Transverse colon (tissue), 4 donors: ENCODE data around the gene UBA6. TPM values are rescaled to one million over a fixed set of nuclear protein-coding genes. Genes with fewer than 3 reads are reported as not detected.

Source experiments
- DNase-seq: peaks from one replicate; pipeline ENCODE4 v3.0.0-alpha.2; 2019
- H3K27ac ChIP-seq, 4 donors: fragments of 200-600 bp; sonication (generic); 2 replicates each; pipeline ENCODE4 v1.5.1; 2016 to 2018; ENCODE audit warnings: inconsistent platforms in 4 of 4
- H3K27me3 ChIP-seq: fragments of 200-600 bp; sonication (generic); 2 replicates; pipeline ENCODE4 v1.5.1; 2017; ENCODE audit warnings: inconsistent platforms
- H3K36me3 ChIP-seq, 4 donors: fragments of 200-600 bp; sonication (generic); 2 replicates each; pipeline ENCODE4 v1.5.1; 2017 to 2019; ENCODE audit warnings: inconsistent platforms in 4 of 4
- H3K4me1 ChIP-seq, 4 donors: fragments of 200-600 bp; sonication (generic); 2 replicates each; pipeline ENCODE4 v1.5.1; 2017 to 2020; ENCODE audit warnings: inconsistent platforms in 4 of 4
- H3K4me3 ChIP-seq, 4 donors: fragments of 200-600 bp; sonication (generic); 1 replicate in 1 of 4; 2 replicates in 3 of 4; pipeline versions ENCODE4 v1.5.1 to v1.6.1; 2017 to 2019; ENCODE audit warnings: inconsistent platforms in 4 of 4
- H3K9me3 ChIP-seq, 2 donors: fragments of 200-600 bp; sonication (generic); 2 replicates each; pipeline ENCODE4 v1.5.1; 2017 to 2019; ENCODE audit warnings: inconsistent platforms in 2 of 2
- CTCF ChIP-seq, 5 experiments: fragments of 200-600 bp in 3 of 5; fragments of 450-650 bp in 2 of 5; sonication (generic) in 3 of 5; IDR thresholded peaks; 1 replicate in 2 of 5; 2 replicates in 3 of 5; pipeline ENCODE4 v1.5.1; 2016 to 2017; ENCODE audit warnings: antibody characterized with exemption in 5 of 5, inconsistent platforms in 3 of 5, mild to moderate bottlenecking in 2 of 5, moderate library complexity in 1 of 5
- EP300 ChIP-seq: sonication (generic); formaldehyde crosslinking; IDR thresholded peaks from one replicate; pipeline ENCODE4 v1.6.1; 2017; ENCODE audit warnings: antibody characterized with exemption, low read depth
- POLR2A ChIP-seq: fragments of 450-650 bp; IDR thresholded peaks from one replicate; pipeline ENCODE4 v1.6.1; 2016; ENCODE audit warnings: antibody characterized with exemption, mild to moderate bottlenecking, moderate library complexity
- POLR2AphosphoS5 ChIP-seq, 3 donors: sonication (generic); formaldehyde crosslinking; IDR thresholded peaks; one replicate each; pipeline ENCODE4 v1.6.1; 2016; ENCODE audit warnings: antibody characterized with exemption in 3 of 3
- WGBS, 2 donors: methylation state at CpG; one replicate each; pipeline ENCODE4 v1.1.5; 2018; ENCODE audit warnings: low coverage in 1 of 2; 5-methylcytosine and 5-hydroxymethylcytosine counted together
- in situ Hi-C, 4 donors: fragments of 200-750 bp; cut with MboI; loops; one replicate each; pipeline versions ENCODE4 v1.15.0 to v1.15.1; 2017; ENCODE audit warnings: low sequenced_read_pairs in 3 of 4, low pct_ligation_motif_present in 1 of 4, low pct_unique_long_range_greater_than_20kb in 1 of 4
- intact Hi-C: fragments of 100-400 bp; cut with DNase I; formaldehyde crosslinking; loops from one replicate; pipeline ENCODE4 v1.15.1; 2023; ENCODE audit warnings: low total_unique reads
- total RNA-seq, 4 donors: library from RNA; depleted of rRNA; stranded (reverse); fragments of >200 nt; gene quantifications; one replicate each; pipeline ENCODE4 v1.1.0, GENCODE V29; 2016

Gene UBA6
- total RNA-seq, 4 donors from 2014 or later: 20.9 to 52.7 (median 48.6) TPM

- DNase-seq: no peak
- Histone ChIP-seq H3K27me3 (no peaks in the 10 kb centered on the region), H3K4me1 (no peaks in the 10 kb centered on the region), H3K9me3 (no peaks in the 10 kb centered on the region), H3K36me3 (no peaks in the 10 kb centered on the region), H3K27ac (no peak overlapping the region), H3K4me3 (no peak overlapping the region)
- intact Hi-C loops: no loop called here
- TF ChIP-seq POLR2AphosphoS5 (IDR thresholded peaks at IDR 0.05): no peak
- no peak for TF ChIP-seq CTCF (IDR thresholded peaks at IDR 0.05)
- TF ChIP-seq EP300: no peak
- TF ChIP-seq POLR2A: no peak
- 94% methylated on average over 2 of the region's 2 CpGs; no CpG with 5 or more reads in 1 of the 2 donors for WGBS, 2 donors
- in situ Hi-C loops: no loop called here
Measured at GRCh38 chr4:67718848-67719247, 17.9 kb upstream of the UBA6 start.

GRCh38 chr4:67717586-67717985 is 16.6 kb upstream of the UBA6 start:
- intact Hi-C loops (no loop called here), in situ Hi-C loops (no loop called here)
- no peaks in the 10 kb centered on the region for H3K4me1 ChIP-seq
- no peaks in the 10 kb centered on the region for H3K36me3 ChIP-seq
- H3K4me3 ChIP-seq: no peak overlapping the region
- TF ChIP-seq EP300 (no peak), POLR2AphosphoS5 (IDR thresholded peaks at IDR 0.05) (no peak), POLR2A (no peak), CTCF (IDR thresholded peaks at IDR 0.05) (no peak)
- 100% methylated on average over 2 of the region's 2 CpGs; no CpG with 5 or more reads in 1 of the 2 donors for WGBS, 2 donors
- H3K27me3 ChIP-seq: no peaks in the 10 kb centered on the region
- no peak overlapping the region for H3K27ac ChIP-seq
- H3K9me3 ChIP-seq: no peaks in the 10 kb centered on the region
- no peak for DNase-seq

- intact Hi-C loops (no loop called here), in situ Hi-C loops (no loop called here)
- WGBS, 2 donors: 80 to 98% methylated on average over 1 to 6 of the region's 6 CpGs
- H3K36me3 ChIP-seq: no peaks in the 10 kb centered on the region
- no peak for DNase-seq
- no peaks in the 10 kb centered on the region for H3K4me1 ChIP-seq
- no peaks in the 10 kb centered on the region for H3K27me3 ChIP-seq
- H3K27ac ChIP-seq: no peak overlapping the region
- H3K4me3 ChIP-seq: no peak overlapping the region
- H3K9me3 ChIP-seq: no peaks in the 10 kb centered on the region
- TF ChIP-seq CTCF (IDR thresholded peaks at IDR 0.05): no peak
- no peak for TF ChIP-seq POLR2A
- TF ChIP-seq POLR2AphosphoS5 (IDR thresholded peaks at IDR 0.05): no peak
- no peak for TF ChIP-seq EP300
Measured at GRCh38 chr4:67714955-67715354, 14.0 kb upstream of the UBA6 start.

- TF ChIP-seq CTCF (IDR thresholded peaks at IDR 0.05) (no peak), POLR2A (no peak), POLR2AphosphoS5 (IDR thresholded peaks at IDR 0.05) (no peak), EP300 (no peak)
- no peaks in the 10 kb centered on the region for H3K4me1 ChIP-seq
- H3K9me3 ChIP-seq: no peaks in the 10 kb centered on the region
- H3K27ac ChIP-seq: no peak overlapping the region
- no peaks in the 10 kb centered on the region for H3K27me3 ChIP-seq
- H3K4me3 ChIP-seq: no peak overlapping the region
- in situ Hi-C loops: no loop called here
- 100% methylated on average over 1 of the region's 1 CpG for WGBS, 2 donors
- H3K36me3 ChIP-seq: no peaks in the 10 kb centered on the region
- intact Hi-C loops: no loop called here
- DNase-seq: no peak
Measured at GRCh38 chr4:67714248-67714583, 13.3 kb upstream of the UBA6 start.
